IPS-18c (cell line): ENCODE measurements around the gene SLC2A4RG.

Experiments used
- H3K4me3 ChIP-seq: 2 replicates; pipeline ENCODE4 v1.7.0; 2013; ENCODE audit warnings: low read depth, mild to moderate bottlenecking, low read length, moderate library complexity; ENCODE audit not compliant: insufficient read depth
- H3K9me3 ChIP-seq: one replicate; pipeline ENCODE4 v1.6.1; 2013; ENCODE audit warnings: mild to moderate bottlenecking, low read length, moderate library complexity; ENCODE audit not compliant: control insufficient read depth, insufficient read depth

The SLC2A4RG gene

GRCh38 chr20:63756648-63756991, 17.0 kb downstream of the SLC2A4RG start:
- Histone ChIP-seq H3K4me3 (no peak overlapping the region), H3K9me3 (no peaks in the 10 kb centered on the region)

GRCh38 chr20:63758152-63758551, 18.6 kb downstream of the SLC2A4RG start:
- no peaks in the 10 kb centered on the region for H3K9me3 ChIP-seq
- H3K4me3 ChIP-seq: no peak overlapping the region

- Histone ChIP-seq H3K4me3 (no peak overlapping the region), H3K9me3 (no peaks in the 10 kb centered on the region)
Observed at GRCh38 chr20:63759377-63759901, 19.9 kb downstream of the SLC2A4RG start.

GRCh38 chr20:63765082-63765873, 25.7 kb downstream of the SLC2A4RG start:
- Histone ChIP-seq H3K9me3 (no peaks in the 10 kb centered on the region), H3K4me3 (no peak overlapping the region)

- Histone ChIP-seq H3K9me3 (no peaks in the 10 kb centered on the region), H3K4me3 (no peak overlapping the region)
Observed at GRCh38 chr20:63765902-63766301, 26.3 kb downstream of the SLC2A4RG start.

- H3K4me3 ChIP-seq: no peak overlapping the region
- no peaks in the 10 kb centered on the region for H3K9me3 ChIP-seq
Observed at GRCh38 chr20:63766695-63767426, 27.3 kb downstream of the SLC2A4RG start.

GRCh38 chr20:63767456-63767855, 27.9 kb downstream of the SLC2A4RG start:
- H3K4me3 ChIP-seq: no peak overlapping the region
- no peaks in the 10 kb centered on the region for H3K9me3 ChIP-seq

- Histone ChIP-seq H3K4me3 (no peak overlapping the region), H3K9me3 (no peaks in the 10 kb centered on the region)
Observed at GRCh38 chr20:63767886-63768285, 28.3 kb downstream of the SLC2A4RG start.

GRCh38 chr20:63768591-63769515, 29.3 kb downstream of the SLC2A4RG start:
- H3K9me3 ChIP-seq: no peaks in the 10 kb centered on the region
- no peak overlapping the region for H3K4me3 ChIP-seq

- H3K4me3 ChIP-seq: no peak overlapping the region
- no peaks in the 10 kb centered on the region for H3K9me3 ChIP-seq
Observed at GRCh38 chr20:63769891-63770474, 30.4 kb downstream of the SLC2A4RG start.

- H3K4me3 ChIP-seq: no peak overlapping the region
- H3K9me3 ChIP-seq: no peaks in the 10 kb centered on the region
Observed at GRCh38 chr20:63771046-63771707, 31.6 kb downstream of the SLC2A4RG start.

- Histone ChIP-seq H3K4me3 (no peak overlapping the region), H3K9me3 (no peaks in the 10 kb centered on the region)
Observed at GRCh38 chr20:63772781-63773518, 33.4 kb downstream of the SLC2A4RG start.

GRCh38 chr20:63773571-63774241, 34.1 kb downstream of the SLC2A4RG start:
- Histone ChIP-seq H3K9me3 (no peaks in the 10 kb centered on the region), H3K4me3 (no peak overlapping the region)

GRCh38 chr20:63774306-63774705, 34.7 kb downstream of the SLC2A4RG start:
- Histone ChIP-seq H3K9me3 (no peaks in the 10 kb centered on the region), H3K4me3 (no peak overlapping the region)

GRCh38 chr20:63775096-63775978, 35.8 kb downstream of the SLC2A4RG start:
- Histone ChIP-seq H3K9me3 (no peaks in the 10 kb centered on the region), H3K4me3 (peak overlapping the region; percentile 49)
